GM21390 (cell line): Measurements from ENCODE around the gene KCNA3.

ENCODE experiments used
- ATAC-seq: cut with Tn5 transposase; IDR thresholded peaks from one replicate; pipeline ENCODE4 v1.9.1; 2021; ENCODE audit not compliant: unreplicated experiment

The KCNA3 gene

GRCh38 chr1:110639724-110640386 is 34.9 kb downstream of the KCNA3 start:
- no peak for ATAC-seq

GRCh38 chr1:110638556-110638955 is 36.2 kb downstream of the KCNA3 start:
- ATAC-seq, result no peak

GRCh38 chr1:110638058-110638457 is 36.7 kb downstream of the KCNA3 start:
- ATAC-seq, result no peak

GRCh38 chr1:110637475-110637874 is 37.3 kb downstream of the KCNA3 start:
- no peak for ATAC-seq

- no peak for ATAC-seq
These were observed 38.4 kb downstream of the KCNA3 start for GRCh38 chr1:110636149-110636935.

GRCh38 chr1:110635434-110635833 is 39.3 kb downstream of the KCNA3 start:
- no peak for ATAC-seq

- peak; percentile 69 for ATAC-seq
These were observed 40.1 kb downstream of the KCNA3 start for GRCh38 chr1:110634455-110635311.

- ATAC-seq, result no peak
These were observed 40.7 kb downstream of the KCNA3 start for GRCh38 chr1:110634086-110634454.

GRCh38 chr1:110633646-110634030 is 41.1 kb downstream of the KCNA3 start:
- ATAC-seq, result no peak

- no peak for ATAC-seq
These were observed 42.7 kb downstream of the KCNA3 start for GRCh38 chr1:110631836-110632620.

GRCh38 chr1:110630839-110631663 is 43.7 kb downstream of the KCNA3 start:
- ATAC-seq, result peak; percentile 50

- ATAC-seq, result no peak
These were observed 46.2 kb downstream of the KCNA3 start for GRCh38 chr1:110628323-110629105.

- ATAC-seq, result no peak
These were observed 47.0 kb downstream of the KCNA3 start for GRCh38 chr1:110627764-110628163.

GRCh38 chr1:110626889-110627288 is 47.9 kb downstream of the KCNA3 start:
- ATAC-seq, result no peak
